Stomach (tissue), 4 donors: Measurements from ENCODE around the gene IL16.

Source experiments
- CTCF ChIP-seq, 7 experiments: fragments of 450-650 bp in 4 of 7; fragments of 200-600 bp in 3 of 7; sonication (generic) in 3 of 7; IDR thresholded peaks; one replicate each; pipeline ENCODE4 v1.5.1; 2016 to 2019; ENCODE audit warnings: antibody characterized with exemption in 7 of 7, control low read depth in 2 of 7, mild to moderate bottlenecking in 1 of 7
- POLR2A ChIP-seq, 4 donors: fragments of 450-650 bp; IDR thresholded peaks; one replicate each; pipeline ENCODE4 v1.6.1; 2016; ENCODE audit warnings: antibody characterized with exemption in 4 of 4, control low read depth in 2 of 4, mild to moderate bottlenecking in 1 of 4, moderate library complexity in 1 of 4

- TF ChIP-seq POLR2A (IDR thresholded peaks at IDR 0.05): no peak
- no peak for TF ChIP-seq CTCF (IDR thresholded peaks at IDR 0.05)
These were observed 99.5 kb downstream of the IL16 start for GRCh38 chr15:81296186-81296585.
